HUES48 (cell line): ENCODE measurements around the gene KRTAP9-3.

Experiments
- H3K27ac ChIP-seq: one replicate; pipeline ENCODE4 v1.7.0; 2013; ENCODE audit warnings: low read depth, low read length, inconsistent platforms
- H3K27me3 ChIP-seq: 2 replicates; pipeline ENCODE4 v1.6.1; 2013; ENCODE audit warnings: mild to moderate bottlenecking, low read length; ENCODE audit not compliant: control insufficient read depth, insufficient read depth
- H3K36me3 ChIP-seq: 2 replicates; pipeline ENCODE4 v1.6.1; 2013; ENCODE audit warnings: low read length; ENCODE audit not compliant: control insufficient read depth, insufficient read depth
- H3K4me1 ChIP-seq: 2 replicates; pipeline ENCODE4 v1.6.1; 2013; ENCODE audit warnings: mild to moderate bottlenecking, low read length; ENCODE audit not compliant: control insufficient read depth, insufficient read depth
- H3K4me3 ChIP-seq: 2 replicates; pipeline ENCODE4 v1.5.1; 2013; ENCODE audit warnings: mild to moderate bottlenecking, low read depth, low read length
- H3K9ac ChIP-seq: 2 replicates; pipeline ENCODE4 v1.6.1; 2013; ENCODE audit warnings: mild to moderate bottlenecking, low read depth, low read length, moderate library complexity
- H3K9me3 ChIP-seq: 2 replicates; pipeline ENCODE4 v1.6.1; 2013; ENCODE audit warnings: low read length; ENCODE audit not compliant: control insufficient read depth, insufficient read depth

The KRTAP9-3 gene

DNA sequence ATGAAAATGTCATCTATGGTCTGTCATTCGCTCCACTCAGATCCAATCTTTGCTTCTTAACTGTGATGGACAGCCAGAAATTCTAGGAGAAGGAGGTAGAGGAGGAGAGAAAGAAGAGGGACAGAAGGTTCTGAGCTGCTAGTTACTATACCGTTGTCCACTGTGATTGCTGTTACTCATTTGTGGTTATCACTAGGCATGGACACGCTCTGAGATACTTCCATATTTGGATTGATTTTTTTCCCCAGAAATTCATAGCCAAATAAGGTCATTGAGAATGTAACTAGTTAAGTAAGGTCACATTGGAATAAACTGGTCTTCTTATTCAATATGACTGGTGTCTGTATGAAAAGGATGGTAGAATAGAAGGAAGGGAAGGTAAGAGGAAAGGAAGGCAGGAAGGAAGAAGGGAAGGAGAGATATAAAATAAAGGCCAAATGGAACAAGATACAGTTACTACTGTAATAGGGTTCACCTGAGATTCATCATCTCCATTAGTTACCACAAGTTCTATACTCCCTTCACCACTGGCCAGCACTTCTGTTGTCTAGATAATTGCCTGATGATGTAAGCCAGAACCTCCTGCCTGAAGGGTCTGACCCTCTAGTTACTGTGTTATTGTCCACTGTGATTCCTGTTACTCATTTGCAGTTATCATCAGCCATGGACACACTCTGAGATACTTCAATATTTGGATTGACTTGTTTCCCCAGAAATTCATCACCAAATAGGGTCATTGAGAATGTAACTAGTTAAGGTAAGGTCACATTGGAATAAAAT, 46.1 kb downstream of the KRTAP9-3 start:
- Histone ChIP-seq H3K27me3 (no peaks in the 10 kb centered on the region), H3K4me3 (no peak overlapping the region), H3K4me1 (no peaks in the 10 kb centered on the region), H3K9me3 (no peaks in the 10 kb centered on the region), H3K9ac (no peak overlapping the region), H3K36me3 (no peaks in the 10 kb centered on the region), H3K27ac (no peak overlapping the region)
